Natural killer cell (primary cell): ENCODE measurements around the gene ERC1. TPM values are rescaled to one million over a fixed set of nuclear protein-coding genes. Genes with fewer than 3 reads are reported as not detected.

Source experiments
- ATAC-seq, 3 donors: fragments of 150-1000 bp in 2 of 3; fragments of 200-7000 bp in 1 of 3; cut with Tn5 transposase; 1 replicate in 1 of 3; 2 replicates in 2 of 3; pipeline ENCODE4 v1.10.0; 2021; ENCODE audit warnings: mild to moderate bottlenecking in 2 of 3, moderate library complexity in 2 of 3
- DNase-seq, 2 donors: peaks; one replicate each; pipeline versions ENCODE4 v3.0.0 to v3.0.0-alpha.2; 2013 to 2021; ENCODE audit warnings: mixed read lengths in 1 of 2
- H3K27ac ChIP-seq: one replicate; pipeline ENCODE4 v1.5.1; 2013; ENCODE audit warnings: mild to moderate bottlenecking, low read length
- H3K27me3 ChIP-seq: one replicate; pipeline ENCODE4 v1.6.1; 2013; ENCODE audit warnings: low read length; ENCODE audit not compliant: control insufficient read depth, insufficient read depth
- H3K36me3 ChIP-seq: one replicate; pipeline ENCODE4 v1.6.1; 2013; ENCODE audit warnings: low read length; ENCODE audit not compliant: control insufficient read depth, insufficient read depth
- H3K4me1 ChIP-seq: one replicate; pipeline ENCODE4 v1.6.1; 2013; ENCODE audit warnings: low read length; ENCODE audit not compliant: control insufficient read depth, insufficient read depth
- H3K4me3 ChIP-seq: one replicate; pipeline ENCODE4 v1.5.1; 2013; ENCODE audit warnings: low read length
- H3K9me3 ChIP-seq: one replicate; pipeline ENCODE4 v1.6.1; 2013; ENCODE audit warnings: low read length; ENCODE audit not compliant: control insufficient read depth, insufficient read depth
- H3K27ac Mint-ChIP-seq, 2 donors: one replicate each; pipeline ENCODE4 v1.8.0; 2022; ENCODE audit warnings: mild to moderate bottlenecking in 2 of 2, mixed read lengths in 2 of 2, moderate library complexity in 1 of 2
- H3K27me3 Mint-ChIP-seq, 2 donors: one replicate each; pipeline ENCODE4 v1.8.0; 2022; ENCODE audit warnings: low read depth in 2 of 2, mixed read lengths in 2 of 2
- H3K36me3 Mint-ChIP-seq: one replicate; pipeline ENCODE4 v1.8.0; 2022; ENCODE audit warnings: mixed read lengths
- H3K4me1 Mint-ChIP-seq, 2 donors: one replicate each; pipeline ENCODE4 v1.8.0; 2022; ENCODE audit warnings: mixed read lengths in 2 of 2
- H3K4me3 Mint-ChIP-seq: one replicate; pipeline ENCODE4 v1.8.0; 2022; ENCODE audit warnings: mild to moderate bottlenecking, moderate library complexity, mixed read lengths
- H3K9me3 Mint-ChIP-seq, 2 donors: one replicate each; pipeline ENCODE4 v1.8.0; 2022; ENCODE audit warnings: mixed read lengths in 2 of 2
- CTCF ChIP-seq: fragments of 200-600 bp; IDR thresholded peaks from one replicate; pipeline ENCODE4 v1.8.0; 2022; ENCODE audit warnings: antibody characterized with exemption
- WGBS: methylation state at CpG from one replicate; pipeline ENCODE4 v1.1.7; 2013; ENCODE audit warnings: missing lambda C conversion rate; ENCODE audit not compliant: insufficient coverage; 5-methylcytosine and 5-hydroxymethylcytosine counted together
- intact Hi-C: fragments of 100-400 bp; cut with micrococcal nuclease; formaldehyde crosslinking; loops from one replicate; pipeline ENCODE4 v1.14.2; 2022
- total RNA-seq, 4 donors: library from RNA; stranded (reverse); fragments of 120-200 nt in 1 of 4; gene quantifications; one replicate each; pipeline versions ENCODE4 v1.2.3 to v1.2.4, GENCODE V29; 2013 to 2022

Gene ERC1
- total RNA-seq, 3 donors from 2014 or later (not counting 1 experiment from before 2014, with no cell fraction given), result 43.5 to 54.0 (median 44.9) TPM

DNA sequence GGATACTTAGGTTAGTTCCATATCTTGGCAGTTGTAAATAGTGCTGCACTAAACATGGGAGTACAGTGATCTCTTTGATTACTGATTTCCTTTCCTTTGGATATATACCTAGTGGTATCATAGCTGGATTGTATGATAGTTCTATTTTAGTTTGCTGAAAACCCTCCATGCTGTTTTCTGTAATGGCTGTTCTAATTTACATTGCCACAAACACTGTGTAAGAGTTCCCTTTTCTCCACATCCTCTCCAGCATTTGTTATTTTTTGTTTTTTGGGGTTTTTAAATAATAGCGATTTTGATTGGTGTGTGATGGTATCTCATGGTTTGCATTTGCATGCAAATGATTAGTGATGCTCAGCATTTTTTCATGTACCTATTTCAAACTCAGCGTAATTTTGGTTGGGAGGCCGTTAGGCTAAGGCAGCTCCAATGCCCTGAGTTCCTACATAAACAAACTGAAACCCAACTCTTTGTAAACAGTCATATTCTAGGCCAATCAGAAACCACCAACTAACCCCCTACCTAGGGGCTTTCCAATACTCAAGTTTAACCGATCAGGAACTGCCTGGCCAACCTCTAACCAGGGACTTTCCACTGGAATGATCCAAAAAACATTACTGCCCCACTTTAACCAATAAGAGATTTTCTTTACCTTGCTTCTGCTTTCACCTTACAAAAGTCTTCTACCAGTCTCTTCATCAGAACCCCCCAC, 431.7 kb downstream of the ERC1 start:
- no peaks in the 10 kb centered on the region for H3K27me3 Mint-ChIP-seq
- peak in 1 of 3 donors; percentile 45 for ATAC-seq
- intact Hi-C loops, result no loop called here
- peaks cover 14% of the 10 kb centered on the region for H3K36me3 Mint-ChIP-seq
- no peaks in the 10 kb centered on the region for H3K9me3 Mint-ChIP-seq
- Histone ChIP-seq H3K9me3 (peaks cover 9% of the 10 kb centered on the region), H3K27me3 (no peaks in the 10 kb centered on the region), H3K4me1 (no peaks in the 10 kb centered on the region), H3K36me3 (no peaks in the 10 kb centered on the region), H3K27ac (no peak overlapping the region), H3K4me3 (no peak overlapping the region)
- TF ChIP-seq CTCF, result no peak
- DNase-seq, result peak in 1 of 2 donors; percentile 53
- H3K4me3 Mint-ChIP-seq, result no peak overlapping the region
- no peak overlapping the region for H3K27ac Mint-ChIP-seq
- 65% methylated on average over 4 of the region's 4 CpGs for whole genome bisulfite sequencing
- H3K4me1 Mint-ChIP-seq, result peaks cover 0 to 6% of the 10 kb centered on the region in 2 donors

DNA sequence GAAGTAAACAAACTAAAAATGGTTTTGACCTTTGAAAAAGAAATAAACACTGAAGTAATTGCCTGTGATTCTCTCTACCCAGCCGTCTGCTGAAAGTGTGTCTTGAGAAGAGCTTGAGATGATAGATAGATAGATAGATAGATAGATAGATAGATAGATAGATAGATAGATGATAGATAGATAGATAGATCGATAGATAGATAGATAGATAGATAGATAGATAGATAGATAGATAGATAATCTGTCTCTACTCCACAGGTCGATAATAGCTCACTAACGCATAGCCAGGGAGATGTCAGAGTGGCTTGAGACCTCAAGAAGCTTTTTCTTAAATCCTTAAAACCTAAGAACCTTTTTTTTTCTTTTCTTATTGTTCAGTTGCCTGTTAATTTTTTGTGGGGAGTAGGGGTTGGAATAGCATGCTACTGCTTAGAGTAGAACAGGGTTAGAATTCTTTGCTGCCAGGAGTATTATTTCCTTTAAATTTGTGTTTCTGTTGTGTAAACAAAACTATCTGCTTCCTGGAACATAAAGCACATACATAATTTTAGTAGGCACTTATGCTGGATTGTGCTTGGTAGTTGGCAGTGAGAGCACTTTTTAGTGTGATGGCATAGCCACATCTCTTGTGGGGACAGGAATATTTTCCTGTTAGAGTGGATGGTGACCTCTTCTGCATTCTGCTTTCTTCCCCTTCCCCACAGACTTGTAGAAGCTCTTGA, 433.8 kb downstream of the ERC1 start:
- Mint-ChIP-seq H3K36me3 (peaks cover 14% of the 10 kb centered on the region), H3K27ac (no peak overlapping the region), H3K4me3 (no peak overlapping the region), H3K4me1 (peaks cover 0 to 6% of the 10 kb centered on the region in 2 donors), H3K9me3 (no peaks in the 10 kb centered on the region), H3K27me3 (no peaks in the 10 kb centered on the region)
- Histone ChIP-seq H3K4me3 (no peak overlapping the region), H3K27ac (no peak overlapping the region), H3K36me3 (no peaks in the 10 kb centered on the region), H3K4me1 (no peaks in the 10 kb centered on the region), H3K9me3 (peaks cover 9% of the 10 kb centered on the region), H3K27me3 (no peaks in the 10 kb centered on the region)
- intact Hi-C loops, result no loop called here
- DNase-seq (no peak), ATAC-seq (no peak)
- WGBS, result 96% methylated on average over 2 of the region's 4 CpGs
- TF ChIP-seq CTCF, result no peak

GRCh38 chr12:1425396-1425729, 434.3 kb downstream of the ERC1 start:
- Histone ChIP-seq H3K9me3 (peaks cover 9% of the 10 kb centered on the region), H3K4me1 (no peaks in the 10 kb centered on the region), H3K36me3 (no peaks in the 10 kb centered on the region), H3K27me3 (no peaks in the 10 kb centered on the region), H3K27ac (no peak overlapping the region), H3K4me3 (no peak overlapping the region)
- no peaks in the 10 kb centered on the region for H3K27me3 Mint-ChIP-seq
- no peak for ATAC-seq
- peaks cover 0 to 6% of the 10 kb centered on the region in 2 donors for H3K4me1 Mint-ChIP-seq
- no peak overlapping the region for H3K27ac Mint-ChIP-seq
- DNase-seq, result no peak
- 77% methylated on average over 3 of the region's 3 CpGs for WGBS
- TF ChIP-seq CTCF, result no peak
- H3K9me3 Mint-ChIP-seq, result no peaks in the 10 kb centered on the region
- H3K4me3 Mint-ChIP-seq, result no peak overlapping the region
- peaks cover 14% of the 10 kb centered on the region for H3K36me3 Mint-ChIP-seq
- intact Hi-C loops, result no loop called here
